SW 1271 (cell line): Measurements from ENCODE around the gene PGM2L1.

Source experiments
- DNase-seq, 2 experiments: peaks; one replicate each; lab custom pipeline; 2025; lab: John Stamatoyannopoulos, UW

The PGM2L1 gene

DNA sequence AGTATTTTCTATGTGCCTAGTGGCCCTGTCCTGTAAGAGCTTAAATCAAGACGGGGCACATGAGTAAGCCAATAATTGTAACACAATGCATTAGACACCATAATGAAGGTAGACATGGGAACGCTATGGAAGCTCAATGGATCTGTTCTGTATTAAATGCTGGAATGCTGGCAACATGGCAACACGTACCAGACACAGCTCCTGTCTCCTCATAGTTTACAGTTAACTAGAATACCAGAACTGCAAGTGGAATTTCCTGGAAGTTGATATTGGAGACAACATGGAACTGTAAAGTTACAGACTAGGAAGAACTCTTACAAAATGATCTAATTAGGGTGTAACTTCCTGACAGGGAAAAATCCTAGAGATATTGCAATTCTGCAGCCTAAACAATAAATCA is 99.2 kb downstream of the PGM2L1 start:
- DNase-seq: no peak

DNA sequence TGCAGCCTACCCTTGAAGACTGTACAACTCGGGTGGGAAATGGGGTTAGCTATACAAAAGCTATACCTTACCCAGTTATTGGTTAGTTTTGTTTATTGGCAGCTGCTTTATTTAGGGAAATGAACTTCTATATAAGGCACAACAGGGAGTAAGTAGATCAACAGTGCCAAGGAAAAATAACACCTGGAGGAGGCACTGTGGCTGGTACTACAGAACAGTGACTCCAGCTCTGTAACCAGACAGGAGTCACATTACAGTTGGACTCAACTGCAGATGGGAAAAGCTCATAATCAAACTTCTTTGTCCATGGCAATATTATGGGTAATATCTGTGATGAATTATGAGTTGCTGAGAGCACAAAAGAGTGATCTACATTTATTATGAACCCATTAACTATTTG is 100.7 kb downstream of the PGM2L1 start:
- no peak for DNase-seq

DNA sequence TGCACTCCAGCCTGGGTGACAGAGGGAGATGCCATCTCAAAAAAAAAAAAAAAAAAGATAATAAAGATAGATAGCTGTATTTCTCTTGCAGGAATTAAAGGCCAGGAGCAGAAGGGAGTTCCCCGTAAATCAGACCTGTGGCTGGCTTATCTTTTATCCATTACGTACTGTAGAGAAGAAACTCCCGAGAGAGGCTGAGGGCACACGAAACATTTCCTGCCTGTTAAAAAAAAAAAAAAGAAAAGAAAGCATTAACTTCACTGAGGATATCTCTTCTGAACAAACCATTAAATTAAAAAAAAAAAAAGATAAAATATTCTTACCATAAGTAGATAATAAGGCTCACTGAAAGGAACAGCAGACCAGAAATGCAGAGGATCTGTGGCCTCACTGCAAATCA is 109.3 kb downstream of the PGM2L1 start:
- no peak for DNase-seq

DNA sequence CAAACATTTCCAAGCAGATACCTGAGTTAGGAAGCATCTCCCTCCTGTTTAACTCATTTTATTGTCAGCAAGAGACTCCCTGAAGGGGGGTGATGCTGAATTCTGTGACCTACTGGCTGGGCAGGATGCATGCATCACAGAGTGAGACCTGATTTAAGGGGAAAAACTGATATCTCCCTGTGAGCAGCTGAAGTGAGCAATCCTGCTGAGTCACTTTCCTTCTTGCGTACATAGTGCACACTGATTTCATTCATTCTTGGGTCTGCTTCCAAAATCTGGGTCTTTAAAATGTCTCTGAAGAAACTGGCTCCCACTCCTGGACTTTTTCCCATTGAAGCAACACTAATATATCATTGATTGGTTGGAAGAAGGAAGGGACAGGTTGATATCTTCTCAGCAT is 110.1 kb downstream of the PGM2L1 start:
- DNase-seq: peak; percentile 44 to 51

DNA sequence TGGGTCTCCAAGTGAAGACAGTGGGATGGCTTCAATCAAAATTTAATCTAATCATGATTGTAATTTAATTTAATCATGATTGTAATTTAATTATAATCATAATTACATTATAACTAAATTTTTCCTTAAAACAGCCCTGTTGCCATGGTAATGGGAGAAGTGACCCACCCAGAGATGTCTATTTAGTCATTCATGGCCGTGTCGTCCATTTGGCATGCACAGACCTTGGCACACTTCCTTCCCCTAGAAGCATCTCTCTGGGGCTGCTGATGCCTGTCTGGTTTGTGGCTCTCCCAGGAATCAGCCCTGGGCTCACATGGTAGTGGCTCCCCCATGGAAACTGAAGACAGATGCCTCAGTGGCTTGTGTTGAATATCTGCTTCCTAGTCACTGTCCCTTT is 113.8 kb downstream of the PGM2L1 start:
- DNase-seq: no peak

DNA sequence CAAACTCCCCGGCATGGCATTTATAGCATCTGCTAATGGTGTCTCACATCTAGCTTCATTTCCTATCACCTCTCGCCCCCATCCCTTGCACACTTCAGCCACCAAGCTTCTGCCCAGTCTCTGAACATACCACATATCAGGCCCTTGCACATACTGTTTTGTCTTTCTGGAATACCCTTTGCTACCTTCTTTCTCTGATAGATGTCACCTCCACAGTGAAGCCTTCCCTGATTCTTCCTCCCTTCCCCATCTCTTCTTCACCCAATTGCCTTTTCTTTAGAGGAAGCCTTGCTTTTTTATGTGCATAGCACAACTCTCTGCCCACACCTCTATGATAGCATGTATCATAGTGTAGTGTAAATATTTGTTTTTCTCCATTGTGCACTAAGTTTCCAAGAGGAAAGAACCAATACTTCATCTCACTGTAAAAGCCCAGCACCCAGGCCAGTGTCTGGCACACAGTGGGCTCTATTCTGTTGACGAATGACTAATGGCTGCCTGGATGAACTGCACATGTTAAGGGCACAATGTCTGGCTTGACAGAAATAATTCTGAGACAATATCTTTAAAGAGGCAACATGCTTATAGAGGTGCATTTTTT is 114.6 kb downstream of the PGM2L1 start:
- DNase-seq: no peak

DNA sequence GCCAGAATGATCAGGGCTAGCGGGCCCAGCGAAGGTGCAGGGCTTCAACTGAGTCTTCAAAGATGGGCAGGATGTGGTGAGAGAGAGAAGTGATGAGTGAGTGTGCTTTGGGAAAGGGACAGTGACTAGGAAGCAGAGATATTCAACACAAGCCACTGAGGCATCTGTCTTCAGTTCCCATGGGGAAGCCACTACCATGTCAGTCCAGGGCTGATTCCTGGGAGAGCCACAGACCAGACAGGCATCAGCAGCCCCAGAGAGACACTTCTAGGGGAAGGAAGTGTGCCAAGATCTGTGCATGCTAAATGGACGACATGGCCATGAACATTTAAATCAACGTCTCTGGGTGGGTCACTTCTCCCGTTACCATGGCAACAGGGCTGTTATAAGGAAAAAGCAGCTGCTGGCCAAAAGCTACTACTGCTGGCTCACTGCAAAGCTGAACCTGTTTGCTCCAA is 115.3 kb downstream of the PGM2L1 start:
- DNase-seq: no peak

DNA sequence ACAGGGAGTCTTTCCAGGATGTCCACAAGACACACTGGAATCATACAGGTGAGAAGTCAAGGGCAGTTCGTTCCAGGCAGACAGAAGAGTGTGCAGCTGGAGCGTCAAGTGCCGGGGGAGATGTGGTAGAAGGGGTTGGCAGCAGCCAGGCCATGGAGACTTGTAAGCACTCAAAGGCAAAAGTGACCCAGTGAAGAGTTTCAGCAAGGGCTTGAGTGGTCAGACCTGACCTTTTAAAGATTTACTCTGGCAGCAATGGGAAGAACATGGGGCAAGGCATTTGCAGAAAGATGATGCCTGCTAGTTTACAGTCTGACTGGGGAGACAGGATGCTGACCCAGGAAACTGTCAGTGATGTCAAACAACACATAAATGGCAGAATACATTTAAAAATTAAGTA is 115.8 kb downstream of the PGM2L1 start:
- DNase-seq: no peak

DNA sequence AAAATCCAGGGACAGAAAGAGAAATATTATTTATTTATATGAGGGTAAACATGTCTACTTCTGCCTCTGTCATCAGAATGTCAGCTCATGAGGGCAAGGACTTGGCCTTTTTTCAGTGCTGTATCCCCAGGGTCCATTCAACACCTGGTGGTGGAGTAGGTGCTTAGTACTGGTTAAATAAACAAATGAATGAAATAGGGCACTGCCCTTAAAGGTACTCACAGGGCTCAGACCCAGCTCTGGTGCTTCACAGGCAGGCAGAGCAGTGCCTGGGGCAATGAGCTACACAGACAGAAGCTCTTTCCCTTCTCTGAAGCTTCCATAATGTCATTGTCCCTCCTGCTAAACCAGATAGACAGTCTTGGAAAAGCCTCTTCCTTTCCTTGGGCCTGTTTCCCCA is 117.7 kb downstream of the PGM2L1 start:
- DNase-seq: no peak
